Measurements from ENCODE around the gene TSPAN11.

GRCh38 chr12:30972035-30972434, 45.5 kb downstream of the TSPAN11 start:
- TF ChIP-seq POLR2A (IDR thresholded peaks at IDR 0.05) (no peak), CTCF (IDR thresholded peaks at IDR 0.05) (no peak)

Measured in suprapubic skin (tissue), 3 donors.